WERI-Rb-1 (cell line): ENCODE results near the gene PRKAR2B.
"Not testable (repeated sequence)": the region's sequence is repeated elsewhere in the genome, so short reads cannot be mapped to it uniquely, and the experiment has no call there.

ENCODE experiments used
- DNase-seq: peaks from one replicate; pipeline ENCODE4 v3.0.0-alpha.2; 2020
- H3K27ac ChIP-seq: fragments of 250-450 bp; sonication (Bioruptor Pico); 2 replicates; pipeline ENCODE4 v1.5.1; 2020; ENCODE audit warnings: mild to moderate bottlenecking, moderate library complexity
- H3K27me3 ChIP-seq: fragments of 250-450 bp; sonication (Bioruptor Pico); 2 replicates; pipeline ENCODE4 v1.5.1; 2021; ENCODE audit warnings: mild to moderate bottlenecking, low read depth, moderate library complexity; ENCODE audit not compliant: insufficient read depth, severe bottlenecking
- H3K36me3 ChIP-seq: fragments of 250-450 bp; sonication (Bioruptor Pico); 2 replicates; pipeline ENCODE4 v1.5.1; 2020; ENCODE audit warnings: mild to moderate bottlenecking, moderate library complexity
- H3K4me3 ChIP-seq: 2 replicates; pipeline ENCODE4 v1.5.1; 2011; ENCODE audit warnings: low read depth, mild to moderate bottlenecking, control low read depth, low read length
- H3K9me3 ChIP-seq: fragments of 250-450 bp; sonication (Bioruptor Pico); 2 replicates; pipeline ENCODE4 v1.5.1; 2021; ENCODE audit warnings: mild to moderate bottlenecking, moderate library complexity; ENCODE audit not compliant: severe bottlenecking
- TF ChIP-seq, protein P1 (sequence below): IDR thresholded peaks from 2 replicates; pipeline ENCODE4 v1.5.1; 2011; ENCODE audit warnings: low read depth, mild to moderate bottlenecking, control low read depth, inconsistent platforms, low read length

The PRKAR2B gene

DNA sequence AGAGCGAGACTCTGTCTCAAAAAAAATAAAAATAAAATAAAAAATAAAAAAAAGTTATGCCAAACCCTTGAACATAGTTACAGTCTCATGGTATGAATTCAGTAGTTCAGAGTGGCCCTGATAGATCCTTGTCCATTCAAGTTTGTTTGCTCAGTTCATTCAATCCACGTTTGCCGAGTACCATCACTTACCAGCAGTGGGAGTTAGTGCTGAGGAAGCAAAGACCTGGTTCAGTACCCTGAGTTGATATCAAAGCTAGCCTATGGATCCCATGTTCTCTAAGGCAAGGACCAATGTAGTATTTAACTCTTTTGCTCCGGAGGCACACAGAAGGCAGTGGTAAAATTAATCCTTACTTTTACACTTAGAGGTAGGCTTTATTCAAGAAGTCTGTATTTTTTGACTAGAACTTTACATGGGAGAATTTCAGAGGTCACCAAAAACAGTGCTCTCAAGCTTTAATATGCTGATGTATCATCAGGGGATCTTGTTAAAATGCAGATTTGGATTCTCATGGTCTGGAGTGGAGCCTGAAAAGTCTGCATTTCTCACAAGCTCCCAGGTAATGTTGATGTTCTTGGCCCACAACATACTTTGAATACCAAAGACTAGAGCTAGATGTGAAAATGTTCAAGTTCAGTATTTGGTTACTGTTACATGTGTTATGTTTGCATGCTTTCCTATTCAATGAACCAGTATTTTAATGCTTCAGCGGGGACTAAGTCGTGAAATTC lies 86.1 kb downstream of the PRKAR2B start:
- TF ChIP-seq, protein P1, sequence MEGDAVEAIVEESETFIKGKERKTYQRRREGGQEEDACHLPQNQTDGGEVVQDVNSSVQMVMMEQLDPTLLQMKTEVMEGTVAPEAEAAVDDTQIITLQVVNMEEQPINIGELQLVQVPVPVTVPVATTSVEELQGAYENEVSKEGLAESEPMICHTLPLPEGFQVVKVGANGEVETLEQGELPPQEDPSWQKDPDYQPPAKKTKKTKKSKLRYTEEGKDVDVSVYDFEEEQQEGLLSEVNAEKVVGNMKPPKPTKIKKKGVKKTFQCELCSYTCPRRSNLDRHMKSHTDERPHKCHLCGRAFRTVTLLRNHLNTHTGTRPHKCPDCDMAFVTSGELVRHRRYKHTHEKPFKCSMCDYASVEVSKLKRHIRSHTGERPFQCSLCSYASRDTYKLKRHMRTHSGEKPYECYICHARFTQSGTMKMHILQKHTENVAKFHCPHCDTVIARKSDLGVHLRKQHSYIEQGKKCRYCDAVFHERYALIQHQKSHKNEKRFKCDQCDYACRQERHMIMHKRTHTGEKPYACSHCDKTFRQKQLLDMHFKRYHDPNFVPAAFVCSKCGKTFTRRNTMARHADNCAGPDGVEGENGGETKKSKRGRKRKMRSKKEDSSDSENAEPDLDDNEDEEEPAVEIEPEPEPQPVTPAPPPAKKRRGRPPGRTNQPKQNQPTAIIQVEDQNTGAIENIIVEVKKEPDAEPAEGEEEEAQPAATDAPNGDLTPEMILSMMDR: no peak
- Histone ChIP-seq H3K27ac (no peak overlapping the region), H3K9me3 (no peaks in the 10 kb centered on the region), H3K27me3 (no peaks in the 10 kb centered on the region), H3K36me3 (no peaks in the 10 kb centered on the region), H3K4me3 (no peak overlapping the region)
- DNase-seq: no peak

DNA sequence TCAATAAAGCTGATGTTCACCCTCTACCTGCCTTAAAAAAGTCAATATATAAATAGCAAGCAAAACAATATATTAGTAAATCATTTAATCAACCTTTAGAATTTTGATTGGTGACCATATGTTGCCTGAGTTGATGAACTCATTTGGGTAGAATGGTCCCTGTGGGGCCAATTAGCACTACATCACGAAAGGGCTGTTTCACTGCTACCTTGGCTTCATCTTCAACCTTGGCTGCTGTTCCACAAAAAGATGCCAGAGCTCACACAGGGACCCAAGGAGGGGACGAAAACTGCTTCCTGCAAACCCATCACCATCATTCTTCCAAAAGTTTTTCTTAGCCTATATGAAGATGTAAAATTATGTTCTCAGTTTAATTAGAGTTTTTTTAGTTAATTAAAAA lies 88.9 kb downstream of the PRKAR2B start:
- Histone ChIP-seq H3K9me3 (no peaks in the 10 kb centered on the region), H3K27me3 (no peaks in the 10 kb centered on the region), H3K27ac (no peak overlapping the region), H3K4me3 (no peak overlapping the region), H3K36me3 (no peaks in the 10 kb centered on the region)
- TF ChIP-seq, protein P1: no peak
- DNase-seq: no peak

DNA sequence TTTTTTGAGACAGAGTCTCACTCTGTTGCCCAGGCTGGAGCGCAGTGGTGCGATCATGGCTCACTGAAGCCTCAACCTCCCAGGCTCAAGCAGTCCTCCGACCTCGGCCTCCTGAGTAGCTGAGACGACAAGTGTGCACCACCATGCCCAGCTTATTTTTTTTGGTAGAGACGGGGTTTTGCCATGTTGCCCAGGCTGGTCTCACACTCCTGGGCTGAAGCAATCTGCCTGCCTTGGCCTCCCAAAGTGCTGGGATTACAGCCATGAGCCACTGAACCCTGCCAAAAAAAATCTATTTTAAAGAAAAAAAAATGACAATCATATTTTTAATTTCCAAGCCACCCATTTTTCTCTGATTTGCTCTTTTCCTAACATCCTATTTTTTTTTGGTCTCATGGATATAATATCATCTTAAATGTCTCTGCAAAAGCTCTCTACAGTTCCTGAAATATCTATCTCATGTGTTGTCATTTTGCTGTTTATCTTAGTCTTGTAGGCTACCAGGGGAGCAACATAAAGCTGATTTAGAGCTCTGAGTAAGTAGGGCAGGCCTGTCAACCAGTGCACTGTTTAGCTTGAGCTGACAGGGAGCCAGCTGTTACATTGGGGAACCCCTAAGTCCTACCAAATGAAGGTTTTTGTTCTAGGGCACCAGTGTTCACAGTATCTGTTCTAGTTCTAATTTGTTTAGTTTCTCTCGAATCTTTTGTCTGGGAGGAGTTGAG lies 94.4 kb downstream of the PRKAR2B start:
- TF ChIP-seq, protein P1: no peak
- no peaks in the 10 kb centered on the region for H3K9me3 ChIP-seq
- no peaks in the 10 kb centered on the region for H3K36me3 ChIP-seq
- no peaks in the 10 kb centered on the region for H3K27me3 ChIP-seq
- DNase-seq: peak; percentile 29
- no peak overlapping the region for H3K4me3 ChIP-seq
- no peak overlapping the region for H3K27ac ChIP-seq

DNA sequence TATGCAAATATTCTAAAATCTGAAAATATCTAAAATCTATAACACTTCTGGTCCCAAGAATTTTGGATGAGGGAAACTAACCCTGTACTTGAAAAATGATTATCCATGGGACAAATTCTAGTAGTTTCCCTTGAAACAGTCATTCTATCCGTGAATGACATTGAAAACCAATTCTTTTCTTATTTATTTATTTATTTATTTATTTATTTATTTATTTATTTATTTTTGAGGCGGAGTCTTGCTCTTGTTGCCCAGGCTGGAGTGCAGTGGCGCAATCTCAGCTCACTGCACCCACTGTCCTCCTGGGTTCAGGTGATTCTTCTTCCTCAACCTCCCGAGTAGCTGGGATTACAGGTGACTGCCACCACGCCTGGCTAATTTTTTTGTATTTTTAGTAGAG lies 99.4 kb downstream of the PRKAR2B start:
- H3K9me3 ChIP-seq, H3K4me3 ChIP-seq, H3K27me3 ChIP-seq, H3K36me3 ChIP-seq, DNase-seq, H3K27ac ChIP-seq: not testable (repeated sequence)

DNA sequence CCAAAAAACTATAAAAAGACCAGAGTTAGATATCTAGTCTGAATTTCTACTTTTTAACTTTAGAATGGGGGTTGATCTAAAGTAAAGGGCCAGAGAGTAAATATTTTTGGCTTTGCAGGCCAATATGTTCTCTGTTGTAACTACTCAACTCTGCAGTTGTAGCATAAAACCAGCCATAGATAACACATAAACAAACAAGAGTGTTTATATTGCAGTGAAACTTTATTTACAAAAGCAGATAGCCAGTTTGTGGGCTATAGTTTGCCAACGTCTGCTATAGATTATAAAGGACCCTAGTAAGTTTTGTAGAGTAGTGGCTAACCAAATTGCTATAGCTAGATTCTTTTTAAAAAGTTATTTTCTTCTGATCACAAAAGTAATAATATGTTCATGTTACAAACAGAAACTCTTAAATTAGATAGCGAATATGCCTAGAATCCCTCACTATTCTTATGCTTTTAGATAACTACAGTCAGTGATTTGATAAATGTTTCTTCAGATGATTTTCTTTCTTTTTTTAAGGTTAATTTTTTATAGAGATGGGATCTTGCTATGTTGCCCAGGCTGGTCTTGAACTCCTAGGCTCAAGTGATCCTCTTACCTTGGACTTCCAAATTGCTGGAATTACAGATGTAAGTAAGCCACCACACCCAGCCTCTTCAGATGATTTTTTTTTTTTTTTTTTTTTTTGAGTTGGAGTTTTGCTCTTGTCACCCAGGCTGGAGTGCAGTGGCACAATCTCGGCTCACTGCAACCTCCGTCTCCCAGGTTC lies 100.7 kb downstream of the PRKAR2B start:
- no peak overlapping the region for H3K4me3 ChIP-seq
- DNase-seq: no peak
- no peaks in the 10 kb centered on the region for H3K36me3 ChIP-seq
- no peaks in the 10 kb centered on the region for H3K9me3 ChIP-seq
- TF ChIP-seq, protein P1: no peak
- no peak overlapping the region for H3K27ac ChIP-seq
- no peaks in the 10 kb centered on the region for H3K27me3 ChIP-seq
